CD4-positive, alpha-beta memory T cell (primary cell): ENCODE measurements around the gene TLK2. TPM values are rescaled to one million over a fixed set of nuclear protein-coding genes. Genes with fewer than 3 reads are reported as not detected.

Source experiments
- CTCF ChIA-PET: fragments of 350-600 bp; sonication (Branson Sonifier 250); formaldehyde crosslinking; loops from one replicate; lab custom pipeline; 2021; ENCODE audit warnings: inconsistent platforms; ENCODE audit not compliant: partially characterized antibody; lab: Charles Lee
- POLR2A ChIA-PET: fragments of 350-600 bp; sonication (Branson Sonifier 250); formaldehyde crosslinking; loops from one replicate; lab custom pipeline; 2021; ENCODE audit not compliant: partially characterized antibody; lab: Charles Lee
- DNase-seq, 5 donors: peaks; one replicate each; pipeline versions ENCODE4 v3.0.0 to v3.0.0-alpha.2; 2020 to 2022; ENCODE audit warnings: mixed read lengths in 1 of 5
- H3K27ac ChIP-seq: one replicate; pipeline ENCODE4 v1.7.0; 2013; ENCODE audit warnings: low read depth, low read length
- H3K27me3 ChIP-seq: 2 replicates; pipeline ENCODE4 v1.7.0; 2013; ENCODE audit warnings: mild to moderate bottlenecking, low read length, moderate library complexity; ENCODE audit not compliant: insufficient read depth
- H3K36me3 ChIP-seq: 2 replicates; pipeline ENCODE4 v1.7.0; 2013; ENCODE audit warnings: mild to moderate bottlenecking, low read length, moderate library complexity; ENCODE audit not compliant: insufficient read depth
- H3K4me1 ChIP-seq: 2 replicates; pipeline ENCODE4 v1.7.0; 2013; ENCODE audit warnings: mild to moderate bottlenecking, low read length, moderate library complexity; ENCODE audit not compliant: insufficient read depth
- H3K4me3 ChIP-seq, 2 donors: one replicate each; pipeline ENCODE4 v1.7.0; 2013; ENCODE audit warnings: low read length in 2 of 2, mild to moderate bottlenecking in 1 of 2
- H3K9me3 ChIP-seq, 2 donors: one replicate each; pipeline ENCODE4 v1.7.0; 2013; ENCODE audit warnings: low read length in 2 of 2, control low read depth in 1 of 2; ENCODE audit not compliant: control insufficient read depth in 1 of 2
- H3K27ac Mint-ChIP-seq, 7 donors: one replicate each; pipeline ENCODE4 v1.8.0; 2020 to 2021; ENCODE audit warnings: mixed read lengths in 7 of 7, mild to moderate bottlenecking in 6 of 7, inconsistent platforms in 3 of 7, moderate library complexity in 3 of 7
- H3K27me3 Mint-ChIP-seq, 2 donors: one replicate each; pipeline ENCODE4 v1.8.0; 2020 to 2021; ENCODE audit warnings: mixed read lengths in 2 of 2
- H3K36me3 Mint-ChIP-seq, 2 donors: one replicate each; pipeline ENCODE4 v1.8.0; 2020 to 2021; ENCODE audit warnings: mixed read lengths in 2 of 2, inconsistent platforms in 1 of 2, mild to moderate bottlenecking in 1 of 2
- H3K4me1 Mint-ChIP-seq, 4 donors: one replicate each; pipeline ENCODE4 v1.8.0; 2020 to 2021; ENCODE audit warnings: mixed read lengths in 4 of 4, mild to moderate bottlenecking in 1 of 4
- H3K4me3 Mint-ChIP-seq, 8 donors: one replicate each; pipeline ENCODE4 v1.8.0; 2020 to 2021; ENCODE audit warnings: mixed read lengths in 8 of 8, mild to moderate bottlenecking in 7 of 8, moderate library complexity in 6 of 8, inconsistent platforms in 3 of 8
- H3K9me3 Mint-ChIP-seq, 8 donors: one replicate each; pipeline ENCODE4 v1.8.0; 2020 to 2021; ENCODE audit warnings: mixed read lengths in 8 of 8, mild to moderate bottlenecking in 5 of 8, inconsistent platforms in 3 of 8, moderate library complexity in 1 of 8
- intact Hi-C: fragments of 100-400 bp; cut with micrococcal nuclease; formaldehyde crosslinking; loops from one replicate; pipeline ENCODE4 v1.15.1; 2023
- polyA plus RNA-seq, 2 donors: library from polyadenylated mRNA; unstranded; fragments of 300-500 nt; fragmentation: Illumina TruSeq; gene quantifications; one replicate each; pipeline ENCODE4 v1.2.3, GENCODE V29; 2021
- total RNA-seq, 2 experiments: library from RNA; stranded (reverse); gene quantifications; one replicate each; pipeline ENCODE4 v1.2.3, GENCODE V29; 2021

Gene TLK2
- total and polyA plus RNA-seq, 4 experiments from 2014 or later: 2.4 to 67.7 (median 40.1) TPM

DNA sequence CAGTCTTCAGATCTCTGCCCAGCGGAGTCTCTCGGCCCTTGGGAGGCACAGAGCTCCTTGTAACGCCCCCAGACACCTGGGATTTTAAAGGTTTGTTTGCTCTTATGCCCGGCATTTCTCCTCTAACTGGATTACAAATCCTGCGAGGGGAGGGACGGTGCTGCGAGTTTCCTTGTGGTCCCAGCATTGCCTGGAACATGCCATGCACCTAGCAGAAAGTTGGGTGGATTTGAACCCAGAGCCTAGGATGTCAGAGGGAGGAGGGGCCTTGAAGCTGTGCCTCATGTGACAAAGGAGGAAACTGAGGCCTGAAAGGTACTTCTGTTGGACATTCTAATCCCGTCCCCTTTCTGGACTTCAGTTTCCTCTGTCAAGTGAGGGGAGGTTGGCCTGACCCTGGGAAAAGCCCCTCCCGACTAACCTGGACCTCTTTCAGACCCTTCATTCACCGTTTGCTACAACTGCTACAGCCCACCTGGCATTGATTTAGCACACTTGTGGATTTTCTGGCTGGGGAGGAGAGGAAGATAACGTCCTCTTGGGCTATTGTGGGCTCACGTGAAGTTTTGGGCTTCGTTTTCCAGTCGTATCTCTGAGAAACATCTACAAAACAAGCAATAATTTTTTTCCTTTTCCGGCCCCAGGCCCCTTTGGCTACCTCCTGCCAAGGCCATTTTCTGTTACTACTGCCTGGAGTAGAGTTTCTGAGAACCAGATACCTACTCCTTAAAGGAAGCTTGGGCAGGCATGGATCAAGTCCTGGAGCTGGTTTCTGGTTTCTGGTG, 179.7 kb downstream of the TLK2 start:
- no peaks in the 10 kb centered on the region for H3K9me3 ChIP-seq
- H3K4me3 ChIP-seq: no peak overlapping the region
- no peak overlapping the region for H3K27ac ChIP-seq
- ChIA-PET CTCF (no interaction called here), POLR2A (no interaction called here)
- H3K36me3 ChIP-seq: no peaks in the 10 kb centered on the region
- H3K27me3 Mint-ChIP-seq: peaks cover 0 to 4% of the 10 kb centered on the region in 2 donors
- H3K27ac Mint-ChIP-seq: no peak overlapping the region
- H3K27me3 ChIP-seq: no peaks in the 10 kb centered on the region
- peaks cover 4 to 8% (median 6%) of the 10 kb centered on the region in 4 donors for H3K4me1 Mint-ChIP-seq
- H3K4me3 Mint-ChIP-seq: no peak overlapping the region
- no peak for DNase-seq
- H3K36me3 Mint-ChIP-seq: peaks cover 6 to 7% of the 10 kb centered on the region in 2 donors
- peaks cover 8% of the 10 kb centered on the region for H3K4me1 ChIP-seq
- intact Hi-C loops: no loop called here
- peaks cover 7 to 22% (median 14%) of the 10 kb centered on the region in 8 donors for H3K9me3 Mint-ChIP-seq

DNA sequence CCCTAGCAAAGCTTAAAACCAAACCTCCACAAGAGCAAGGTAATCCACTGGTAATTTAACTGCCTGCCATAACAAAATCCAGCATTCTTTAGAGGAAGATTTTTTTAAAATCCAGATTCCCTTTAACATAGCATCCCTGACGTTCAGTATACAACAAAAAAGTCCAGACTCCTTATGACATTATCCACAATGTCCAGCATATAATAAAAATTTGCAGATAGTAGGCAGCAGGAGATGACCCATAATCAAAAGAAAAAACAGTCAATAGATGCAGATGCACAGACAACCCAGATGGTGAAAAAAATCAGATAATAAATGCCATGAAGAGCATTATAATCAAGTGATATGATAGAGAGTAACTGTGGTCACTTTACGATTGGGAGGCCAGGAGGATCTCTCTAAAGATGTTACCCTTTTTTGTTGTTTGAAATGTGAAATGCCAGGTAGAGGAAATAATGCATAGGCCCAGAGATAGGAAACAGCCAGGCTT, 182.0 kb downstream of the TLK2 start:
- no peak overlapping the region for H3K27ac ChIP-seq
- no peaks in the 10 kb centered on the region for H3K27me3 ChIP-seq
- peaks cover 0 to 4% of the 10 kb centered on the region in 2 donors for H3K27me3 Mint-ChIP-seq
- no peaks in the 10 kb centered on the region for H3K4me1 Mint-ChIP-seq
- no peak overlapping the region for H3K4me3 ChIP-seq
- CTCF ChIA-PET: no interaction called here
- H3K4me3 Mint-ChIP-seq: no peak overlapping the region
- peaks cover 6 to 7% of the 10 kb centered on the region in 2 donors for H3K36me3 Mint-ChIP-seq
- no peaks in the 10 kb centered on the region for H3K4me1 ChIP-seq
- no peaks in the 10 kb centered on the region for H3K9me3 ChIP-seq
- H3K36me3 ChIP-seq: no peaks in the 10 kb centered on the region
- intact Hi-C loops: no loop called here
- no peak overlapping the region for H3K27ac Mint-ChIP-seq
- no peak for DNase-seq
- peaks cover 7 to 22% (median 14%) of the 10 kb centered on the region in 8 donors for H3K9me3 Mint-ChIP-seq
- POLR2A ChIA-PET: interaction anchor here (0.6 kb wide), 1 partner anchor 270 kb away, joined by 5 read pairs; no protein-coding TSS in a partner anchor

DNA sequence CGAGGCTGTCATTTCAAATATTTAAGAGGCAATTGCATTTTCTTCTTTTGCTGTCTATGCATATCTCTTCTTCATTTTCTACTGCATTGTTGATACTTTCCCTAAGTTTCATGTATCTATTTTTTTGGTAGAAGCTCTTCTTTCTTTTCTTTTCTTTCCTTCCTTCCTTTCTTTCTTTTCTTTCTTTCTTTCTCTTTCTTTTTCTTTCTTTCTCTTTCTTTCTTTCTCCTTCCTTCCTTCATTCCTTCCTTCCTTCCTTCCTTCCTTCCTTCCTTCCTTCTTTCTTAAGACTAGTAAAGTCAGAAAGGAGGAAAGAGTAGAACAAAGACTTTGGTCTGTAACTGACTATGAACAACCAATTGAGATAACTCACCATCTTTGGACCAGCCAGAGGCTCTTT, 182.7 kb downstream of the TLK2 start:
- DNase-seq: no peak
- no peak overlapping the region for H3K4me3 ChIP-seq
- intact Hi-C loops: no loop called here
- H3K9me3 ChIP-seq: no peaks in the 10 kb centered on the region
- no peaks in the 10 kb centered on the region for H3K27me3 ChIP-seq
- H3K4me3 Mint-ChIP-seq: no peak overlapping the region
- H3K27ac Mint-ChIP-seq: no peak overlapping the region
- peaks cover 6 to 7% of the 10 kb centered on the region in 2 donors for H3K36me3 Mint-ChIP-seq
- no peaks in the 10 kb centered on the region for H3K36me3 ChIP-seq
- ChIA-PET POLR2A (no interaction called here), CTCF (no interaction called here)
- no peak overlapping the region for H3K27ac ChIP-seq
- no peaks in the 10 kb centered on the region for H3K4me1 Mint-ChIP-seq
- H3K9me3 Mint-ChIP-seq: peaks cover 7 to 22% (median 14%) of the 10 kb centered on the region in 8 donors
- peaks cover 0 to 4% of the 10 kb centered on the region in 2 donors for H3K27me3 Mint-ChIP-seq
- no peaks in the 10 kb centered on the region for H3K4me1 ChIP-seq

DNA sequence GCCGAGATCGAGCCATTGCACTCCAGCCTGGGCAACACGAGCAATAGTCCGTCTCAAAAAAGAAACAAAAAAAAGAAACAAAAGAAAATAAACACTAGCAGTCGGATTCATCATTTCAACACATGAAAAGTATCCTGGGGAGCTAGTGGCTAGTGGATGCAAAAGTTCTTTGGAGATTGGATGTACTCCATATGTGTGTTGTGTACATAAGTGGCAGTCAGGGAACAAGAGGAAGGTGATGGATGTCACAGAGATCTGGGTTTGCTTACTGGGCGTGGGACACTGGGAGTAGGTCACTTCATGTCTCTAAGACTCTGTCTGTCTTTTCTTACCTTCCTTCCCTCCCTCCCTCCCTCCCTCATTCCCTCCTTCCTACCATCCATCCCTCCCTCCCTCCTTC, 184.2 kb downstream of the TLK2 start:
- no peaks in the 10 kb centered on the region for H3K4me1 ChIP-seq
- Mint-ChIP-seq H3K27me3 (peaks cover 0 to 4% of the 10 kb centered on the region in 2 donors), H3K36me3 (peaks cover 6 to 7% of the 10 kb centered on the region in 2 donors), H3K4me3 (no peak overlapping the region), H3K9me3 (peaks cover 7 to 22% (median 14%) of the 10 kb centered on the region in 8 donors), H3K4me1 (no peaks in the 10 kb centered on the region), H3K27ac (no peak overlapping the region)
- no peak overlapping the region for H3K4me3 ChIP-seq
- H3K9me3 ChIP-seq: no peaks in the 10 kb centered on the region
- H3K36me3 ChIP-seq: no peaks in the 10 kb centered on the region
- no peak overlapping the region for H3K27ac ChIP-seq
- DNase-seq: no peak
- intact Hi-C loops: no loop called here
- no peaks in the 10 kb centered on the region for H3K27me3 ChIP-seq
- ChIA-PET CTCF (no interaction called here), POLR2A (no interaction called here)

Other genes with a start within 250 kb of the TLK2 start
- gene EFCAB3, start 98.3 kb upstream of the TLK2 start, total RNA-seq: not detected
- gene EFCAB3, start 98.3 kb upstream of the TLK2 start, polyA plus RNA-seq: not detected
- gene METTL2A, start 54.9 kb upstream of the TLK2 start, total RNA-seq: 10 to 100 TPM; 16.4 to 16.6 TPM
- 10 to 100 TPM in 1 of 2 donors, 1 to 10 TPM in 1; 8.9 to 19.1 TPM for gene METTL2A, start 54.9 kb upstream of the TLK2 start, polyA plus RNA-seq
- 1 to 10 TPM; 6.7 to 8.7 TPM for gene MRC2, start 148.8 kb downstream of the TLK2 start, total RNA-seq
- gene MRC2, start 148.8 kb downstream of the TLK2 start, polyA plus RNA-seq: under 1 TPM in 1 of 2 donors, not detected in 1; 0.71 TPM